Activated effector memory CD4-positive, alpha-beta T cell treated with Interleukin-2 at 50 U/mL for 16 hours (primary cell): ENCODE results near the gene PBX1.

Experiments used
- DNase-seq: peaks from one replicate; pipeline ENCODE4 v3.0.0-alpha.2; 2020

Gene PBX1

DNA sequence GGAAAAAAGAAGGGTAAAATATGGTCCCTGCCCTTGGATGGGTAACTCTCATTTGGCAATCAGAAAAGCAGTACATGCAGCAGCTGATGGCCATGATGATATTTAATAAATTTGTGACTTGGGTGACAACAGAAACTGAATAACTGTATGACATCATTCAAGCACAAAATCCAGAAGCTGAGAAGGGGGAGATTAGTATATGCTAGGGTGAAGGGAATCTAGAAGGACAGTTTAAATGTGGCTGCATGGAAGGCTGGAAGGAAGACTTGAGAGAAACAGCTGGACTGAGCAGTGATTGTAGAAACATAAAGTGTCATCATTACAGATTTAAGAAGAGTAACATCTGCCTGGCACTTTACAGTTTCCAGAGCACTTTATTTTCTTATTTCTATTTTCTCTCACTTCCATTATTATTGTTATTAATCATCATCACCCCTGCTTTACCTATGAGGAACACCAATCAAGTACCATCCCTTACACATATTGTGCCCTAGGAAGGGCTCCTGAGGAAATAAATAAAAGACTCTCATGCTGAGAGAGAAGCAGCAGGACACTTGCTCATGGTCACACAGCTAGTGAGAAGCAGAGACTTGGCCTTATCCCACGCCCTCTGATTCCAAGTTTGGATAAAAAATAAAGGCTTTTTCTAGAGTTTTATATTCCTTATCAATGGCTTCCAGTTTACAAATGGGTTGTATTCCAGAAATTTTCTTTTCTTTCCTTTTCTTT, 207.2 kb downstream of the PBX1 start:
- no peak for DNase-seq

DNA sequence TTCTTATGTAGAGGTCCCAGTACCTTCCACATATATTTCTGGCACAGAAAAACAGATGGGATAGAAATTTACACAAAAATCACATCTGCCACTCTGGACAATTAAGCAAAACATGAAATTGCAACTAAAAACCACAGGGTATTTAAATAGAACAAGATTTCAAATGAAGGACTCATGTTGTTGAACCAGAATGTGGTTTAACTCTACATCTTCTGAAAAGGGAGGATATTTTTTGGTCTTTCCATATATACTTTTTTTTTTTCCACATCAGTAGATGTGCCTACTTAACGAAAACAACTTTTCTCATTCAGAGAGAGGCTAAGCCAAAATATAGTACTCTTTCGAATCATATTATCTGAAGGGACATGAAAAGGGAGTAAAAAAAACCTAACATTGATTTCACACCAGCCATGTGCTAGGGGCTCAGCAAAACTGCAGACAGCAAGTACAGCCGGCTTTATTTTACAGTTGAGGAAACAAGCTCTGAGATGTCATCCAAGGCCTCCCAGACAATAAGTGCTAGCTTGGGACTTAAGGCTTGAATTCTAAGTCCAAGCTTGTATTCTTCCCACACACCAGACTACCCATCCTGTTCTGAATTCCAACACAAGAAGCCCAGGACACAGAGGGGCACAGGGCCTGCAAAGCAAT, 208.9 kb downstream of the PBX1 start:
- no peak for DNase-seq

GRCh38 chr1:164768619-164769018, 209.6 kb downstream of the PBX1 start:
- DNase-seq, result no peak

GRCh38 chr1:164769486-164770130, 210.6 kb downstream of the PBX1 start:
- no peak for DNase-seq

DNA sequence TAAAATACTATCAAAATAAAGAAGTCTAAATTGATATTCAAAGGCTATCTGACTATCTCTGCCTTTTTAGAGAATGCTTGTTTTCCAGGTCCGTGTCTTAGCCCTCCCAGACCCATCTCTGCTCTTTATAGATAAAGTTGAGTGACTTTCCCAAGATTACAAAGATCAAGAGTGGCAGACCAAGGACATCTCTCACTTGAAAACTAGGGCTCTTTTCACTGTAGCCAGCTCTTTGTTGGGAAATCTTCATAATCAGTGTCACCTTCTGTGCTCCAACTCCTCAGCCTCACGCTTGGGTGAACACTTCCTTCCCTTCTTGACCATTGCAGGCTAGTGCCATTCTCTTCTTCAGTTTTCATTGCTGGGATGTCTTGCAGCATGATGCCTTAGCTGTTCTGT, 211.1 kb downstream of the PBX1 start:
- DNase-seq, result no peak

DNA sequence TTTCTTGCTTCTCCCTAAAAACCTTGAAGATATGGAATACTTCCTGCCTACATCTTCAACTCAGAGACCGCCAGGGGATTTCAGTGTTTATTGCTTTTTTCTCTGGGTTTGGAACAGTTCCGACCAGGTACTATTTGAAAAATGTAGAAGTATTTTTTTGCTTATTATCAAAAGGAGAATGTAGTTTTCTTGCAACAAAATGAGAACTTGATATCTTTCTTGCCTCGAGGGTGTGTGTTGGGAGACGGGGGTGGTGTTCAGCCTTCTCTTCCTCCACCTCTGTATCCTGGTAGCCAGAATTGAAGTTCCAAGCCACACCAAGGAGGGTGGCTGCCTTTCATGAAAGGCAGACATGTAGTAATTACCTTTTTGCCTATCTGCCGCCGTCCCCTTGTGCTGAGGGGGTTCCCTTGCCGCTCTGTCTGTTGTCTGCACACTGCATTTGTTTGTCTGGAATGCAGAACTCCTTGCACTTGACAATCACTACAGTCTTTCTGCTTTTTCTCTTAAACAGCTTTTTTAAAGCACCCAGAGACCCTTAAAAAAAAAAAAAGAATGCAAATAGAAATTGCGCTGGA, 212.1 kb downstream of the PBX1 start:
- DNase-seq, result no peak

- no peak for DNase-seq
Observed at GRCh38 chr1:164771619-164772361, 212.8 kb downstream of the PBX1 start.

- DNase-seq, result no peak
Observed at GRCh38 chr1:164772635-164773034, 213.7 kb downstream of the PBX1 start.

DNA sequence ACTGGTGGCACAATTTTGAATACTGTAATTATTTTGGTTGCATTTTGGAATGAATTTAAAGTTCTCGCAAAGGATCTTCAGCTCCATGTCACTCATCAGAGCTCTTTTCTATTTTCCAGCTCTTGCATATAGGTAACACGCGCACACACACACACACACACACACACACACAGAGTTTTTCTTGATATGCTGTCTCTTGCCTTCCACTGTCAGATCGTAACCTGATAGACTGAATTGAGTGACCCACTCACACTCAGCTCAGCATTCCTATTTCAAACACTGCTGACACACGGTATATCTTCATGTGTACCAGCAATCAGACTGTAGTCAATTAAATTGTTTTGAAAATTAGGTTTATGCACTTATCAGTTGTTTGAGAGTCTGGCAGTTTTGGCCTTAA, 214.1 kb downstream of the PBX1 start:
- no peak for DNase-seq

DNA sequence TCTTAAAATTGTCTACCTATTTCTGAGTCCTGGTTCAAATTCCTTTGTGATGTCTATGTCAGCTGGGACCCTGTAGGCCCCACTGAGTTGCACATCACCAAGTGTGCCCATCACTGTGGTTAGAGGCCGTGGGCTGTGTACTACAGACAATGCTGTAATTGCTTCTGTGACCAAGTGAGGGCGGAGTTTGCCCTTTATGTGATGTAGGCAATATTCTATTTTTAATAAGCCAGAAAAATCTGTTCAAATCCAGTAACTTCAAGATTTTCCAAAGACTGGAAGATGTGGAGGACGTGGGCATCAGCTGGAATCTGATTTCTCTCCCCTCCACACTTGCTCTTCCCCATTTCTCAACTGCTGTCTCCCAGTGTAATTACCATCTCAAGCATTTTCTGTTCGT, 215.4 kb downstream of the PBX1 start:
- no peak for DNase-seq

GRCh38 chr1:164774819-164775654, 216.1 kb downstream of the PBX1 start:
- DNase-seq, result no peak

DNA sequence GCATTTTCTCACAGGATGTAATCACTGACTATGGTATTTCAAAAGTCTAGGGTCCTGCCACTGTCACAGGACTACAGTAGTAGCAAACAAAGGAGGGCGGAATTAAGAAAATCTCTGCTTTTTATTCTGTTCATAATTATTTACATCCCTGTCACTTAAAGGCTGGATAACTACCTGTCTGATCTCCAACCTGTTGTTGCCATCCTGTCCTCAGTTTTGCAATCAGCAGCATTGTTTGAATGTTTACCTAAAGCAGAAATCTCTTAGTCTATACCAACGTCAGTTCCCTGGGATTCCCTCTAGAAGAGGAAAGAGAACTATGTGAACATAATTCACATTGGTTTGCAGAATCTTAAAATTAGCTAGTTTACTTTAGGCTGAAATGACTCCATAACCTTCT, 218.5 kb downstream of the PBX1 start:
- DNase-seq, result no peak

GRCh38 chr1:164779376-164779775, 220.4 kb downstream of the PBX1 start:
- no peak for DNase-seq

GRCh38 chr1:164780111-164780812, 221.3 kb downstream of the PBX1 start:
- no peak for DNase-seq

DNA sequence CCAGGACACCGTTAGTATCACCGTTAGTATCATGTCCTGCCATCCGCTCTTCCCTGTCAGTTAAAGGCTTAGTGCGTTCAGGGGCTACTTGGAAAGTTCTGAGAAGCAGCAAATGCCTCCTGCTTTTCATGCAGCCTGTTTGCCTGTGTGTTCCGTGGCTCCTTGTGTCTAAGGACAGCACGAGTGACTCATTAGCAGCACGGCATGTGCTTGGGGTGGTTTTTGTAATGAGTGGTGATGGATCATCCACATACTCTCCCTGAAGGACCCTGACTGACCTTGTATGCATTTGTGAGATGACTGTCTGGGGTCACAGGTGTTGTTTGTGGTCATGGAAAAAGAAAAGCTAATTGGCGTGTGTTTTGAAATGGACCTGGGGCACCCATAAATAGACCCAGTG, 221.9 kb downstream of the PBX1 start:
- DNase-seq, result no peak

DNA sequence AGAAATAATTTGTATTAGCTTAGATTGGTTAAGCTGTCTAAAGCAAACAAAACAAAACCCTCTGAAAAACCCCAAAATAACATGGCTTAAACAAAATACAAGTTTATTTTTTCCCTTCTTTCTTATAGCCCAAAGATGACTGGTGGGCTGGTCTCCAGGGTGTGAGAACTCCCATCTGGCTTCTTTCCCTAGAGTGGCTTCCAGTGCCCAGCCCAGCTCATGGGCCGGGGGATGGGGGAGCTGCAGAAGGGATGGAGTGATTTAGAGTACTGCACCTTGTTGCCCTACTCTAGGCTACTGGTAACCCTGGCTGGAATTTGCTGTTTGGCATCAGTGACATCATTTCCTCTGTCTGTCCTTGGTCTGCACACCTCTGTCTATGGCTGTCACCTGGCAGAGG, 223.0 kb downstream of the PBX1 start:
- DNase-seq, result no peak

DNA sequence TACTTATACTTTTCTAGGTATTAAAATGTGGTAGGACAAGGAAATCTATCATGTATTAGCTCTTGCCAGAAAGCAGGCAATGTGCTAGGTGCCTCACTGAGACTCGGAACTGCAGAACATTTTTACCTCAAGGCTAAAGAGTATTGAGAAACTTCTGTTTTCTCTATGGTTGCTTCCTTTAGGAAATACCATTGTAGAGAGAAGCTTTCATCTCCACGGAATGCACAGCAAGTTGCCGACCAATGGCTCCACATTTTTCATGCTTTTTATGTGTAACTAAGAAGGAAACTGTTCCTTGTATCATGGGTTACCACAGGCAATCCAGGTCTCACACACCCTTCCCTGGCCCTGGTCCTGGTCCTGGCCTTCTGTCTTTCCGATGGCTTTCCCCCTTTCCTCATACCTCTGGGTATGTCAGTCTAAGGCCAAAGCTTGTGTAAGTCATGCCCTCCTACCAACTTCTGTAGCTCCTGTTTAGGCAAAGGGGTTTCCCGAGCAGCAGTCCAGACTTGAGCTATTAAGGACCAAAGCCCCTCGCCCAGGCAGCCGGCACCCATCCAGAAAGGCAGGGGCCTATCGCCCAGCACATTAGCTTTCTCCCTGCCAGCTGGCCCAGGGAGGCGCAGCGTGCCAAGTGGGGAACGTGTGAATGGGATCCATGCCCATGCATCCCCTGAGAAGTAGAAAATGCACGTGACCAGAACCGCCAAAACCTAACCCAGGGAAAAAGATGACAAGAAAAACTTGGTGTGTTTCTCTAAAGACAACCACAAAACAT, 225.0 kb downstream of the PBX1 start:
- DNase-seq, result no peak

- no peak for DNase-seq
Observed at GRCh38 chr1:164784960-164785359, 226.0 kb downstream of the PBX1 start.

DNA sequence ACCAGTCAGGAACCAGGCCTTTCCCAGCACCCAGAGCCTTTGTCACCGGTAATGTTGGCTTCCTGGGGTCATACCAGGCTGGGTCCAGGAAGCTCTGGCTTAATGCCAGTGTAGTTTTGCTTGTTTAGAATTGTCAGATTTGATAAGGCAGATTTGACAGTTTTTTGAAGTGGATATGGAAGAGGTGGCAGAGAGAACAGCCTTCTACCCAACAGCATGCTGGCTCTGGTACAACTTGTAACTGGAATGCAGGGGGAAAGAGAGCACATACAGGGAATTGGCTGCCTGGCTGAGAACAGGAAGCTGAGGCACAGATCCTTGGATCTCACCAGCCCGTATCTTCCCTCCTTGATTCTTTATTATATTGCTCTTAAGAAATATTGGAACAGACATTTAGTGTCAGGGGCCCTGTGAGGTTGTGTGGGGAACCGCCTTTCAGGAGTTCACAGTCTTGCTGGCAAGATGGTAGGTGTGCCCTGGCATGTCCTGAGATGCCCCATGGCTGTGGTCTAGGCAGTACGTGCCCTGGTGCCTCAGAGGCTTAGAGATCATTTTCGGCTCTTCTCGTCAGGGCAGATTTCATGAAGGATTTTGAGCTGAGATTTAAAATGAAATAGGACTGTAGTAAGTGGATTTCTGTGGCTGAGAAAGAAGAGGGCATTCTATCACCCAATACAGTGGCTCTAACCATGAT, 227.0 kb downstream of the PBX1 start:
- no peak for DNase-seq
